Osteoblast (primary cell): ENCODE data around the gene ZNF397. TPM values are rescaled to one million over a fixed set of nuclear protein-coding genes. Genes with fewer than 3 reads are reported as not detected.

Experiments
- DNase-seq: peaks from one replicate; pipeline ENCODE4 v3.0.0; 2011; ENCODE audit warnings: low spot score, mixed read lengths; ENCODE audit not compliant: insufficient read length; ENCODE audit errors: missing footprints
- H2AFZ ChIP-seq: 2 replicates; pipeline ENCODE4 v1.6.0; 2011; ENCODE audit warnings: mild to moderate bottlenecking, low read length
- H3K27ac ChIP-seq: 2 replicates; pipeline ENCODE4 v1.5.1; 2011; ENCODE audit warnings: mild to moderate bottlenecking, low read depth, low read length, moderate library complexity
- H3K27me3 ChIP-seq: 2 replicates; pipeline ENCODE4 v1.6.0; 2012; ENCODE audit warnings: mild to moderate bottlenecking, control low read depth, inconsistent platforms, low read length, moderate library complexity; ENCODE audit not compliant: insufficient read depth
- H3K36me3 ChIP-seq: 2 replicates; pipeline ENCODE4 v1.5.1; 2011; ENCODE audit warnings: mild to moderate bottlenecking, low read length, control low read depth, moderate library complexity; ENCODE audit not compliant: insufficient read depth
- H3K4me1 ChIP-seq: 2 replicates; pipeline ENCODE4 v1.5.1; 2011; ENCODE audit warnings: mild to moderate bottlenecking, low read length, control low read depth, moderate library complexity; ENCODE audit not compliant: insufficient read depth
- H3K4me2 ChIP-seq: 2 replicates; pipeline ENCODE4 v1.6.0; 2011; ENCODE audit warnings: mild to moderate bottlenecking, low read length; ENCODE audit not compliant: insufficient read depth
- H3K4me3 ChIP-seq: fragments of 200-600 bp; sonication (generic); 3 replicates; pipeline ENCODE4 v1.5.1; 2012; ENCODE audit warnings: mild to moderate bottlenecking, low read length, inconsistent platforms; ENCODE audit not compliant: insufficient read depth
- H3K79me2 ChIP-seq: 2 replicates; pipeline ENCODE4 v1.6.0; 2012; ENCODE audit warnings: mild to moderate bottlenecking, low read length, control low read depth, inconsistent platforms; ENCODE audit not compliant: insufficient read depth
- H3K9me3 ChIP-seq: 2 replicates; pipeline ENCODE4 v1.5.1; 2011; ENCODE audit warnings: low read depth, low read length, control low read depth
- H4K20me1 ChIP-seq: 2 replicates; pipeline ENCODE4 v1.6.0; 2012; ENCODE audit warnings: mild to moderate bottlenecking, low read length, control low read depth; ENCODE audit not compliant: insufficient read depth
- CTCF ChIP-seq: IDR thresholded peaks from 2 replicates; pipeline ENCODE4 v1.5.1; 2011; ENCODE audit warnings: mild to moderate bottlenecking, low read depth, low read length, moderate library complexity; ENCODE audit errors: extremely low read depth
- total RNA-seq: library from RNA; depleted of rRNA; stranded (reverse); fragments of >200 nt; gene quantifications from 2 replicates; pipeline ENCODE4 v1.2.3, GENCODE V29; 2012

ZNF397 gene
- total RNA-seq, 1 donor = 14.1 TPM

GRCh38 chr18:35278969-35279368 lies 38.1 kb downstream of the ZNF397 start:
- TF ChIP-seq CTCF = no peak
- H3K4me2 ChIP-seq = no peak overlapping the region
- H3K27ac ChIP-seq = no peak overlapping the region
- peaks cover 37% of the 10 kb centered on the region for H3K79me2 ChIP-seq
- no peak overlapping the region for H2AFZ ChIP-seq
- peaks cover 4% of the 10 kb centered on the region for H4K20me1 ChIP-seq
- peaks cover 6% of the 10 kb centered on the region for H3K4me1 ChIP-seq
- H3K4me3 ChIP-seq = no peak overlapping the region
- peaks cover 3% of the 10 kb centered on the region for H3K9me3 ChIP-seq
- DNase-seq = no peak
- H3K36me3 ChIP-seq = peaks cover 8% of the 10 kb centered on the region
- H3K27me3 ChIP-seq = no peaks in the 10 kb centered on the region

GRCh38 chr18:35282353-35282752 lies 41.5 kb downstream of the ZNF397 start:
- Histone ChIP-seq H3K4me1 (peaks cover 6% of the 10 kb centered on the region), H4K20me1 (no peaks in the 10 kb centered on the region), H3K36me3 (peaks cover 12% of the 10 kb centered on the region), H3K4me3 (no peak overlapping the region), H3K4me2 (peak overlapping the region; percentile 7), H3K27ac (peak overlapping the region; percentile 4), H2AFZ (no peak overlapping the region), H3K9me3 (peaks cover 3% of the 10 kb centered on the region), H3K27me3 (no peaks in the 10 kb centered on the region), H3K79me2 (peaks cover 69% of the 10 kb centered on the region)
- DNase-seq = peak; percentile 86
- TF ChIP-seq CTCF = no peak

GRCh38 chr18:35283923-35284794 lies 43.3 kb downstream of the ZNF397 start:
- peaks cover 80% of the 10 kb centered on the region for H3K79me2 ChIP-seq
- no peak overlapping the region for H3K27ac ChIP-seq
- peaks cover 6% of the 10 kb centered on the region for H3K4me1 ChIP-seq
- H3K4me2 ChIP-seq = no peak overlapping the region
- H3K36me3 ChIP-seq = peaks cover 12% of the 10 kb centered on the region
- H3K27me3 ChIP-seq = no peaks in the 10 kb centered on the region
- no peak for DNase-seq
- H4K20me1 ChIP-seq = no peaks in the 10 kb centered on the region
- H3K9me3 ChIP-seq = peaks cover 1% of the 10 kb centered on the region
- TF ChIP-seq CTCF = no peak
- H3K4me3 ChIP-seq = no peak overlapping the region
- H2AFZ ChIP-seq = no peak overlapping the region

GRCh38 chr18:35284841-35285240 lies 44.0 kb downstream of the ZNF397 start:
- Histone ChIP-seq H3K4me3 (no peak overlapping the region), H3K27me3 (no peaks in the 10 kb centered on the region), H3K4me1 (peaks cover 6% of the 10 kb centered on the region), H2AFZ (no peak overlapping the region), H4K20me1 (no peaks in the 10 kb centered on the region), H3K9me3 (no peaks in the 10 kb centered on the region), H3K36me3 (peaks cover 12% of the 10 kb centered on the region), H3K27ac (no peak overlapping the region), H3K4me2 (no peak overlapping the region), H3K79me2 (peaks cover 84% of the 10 kb centered on the region)
- no peak for TF ChIP-seq CTCF
- no peak for DNase-seq
